Natural killer cell (primary cell): ENCODE data around the gene VILL. TPM values are rescaled to one million over a fixed set of nuclear protein-coding genes. Genes with fewer than 3 reads are reported as not detected.
"Not testable (repeated sequence)": the region's sequence is repeated elsewhere in the genome, so short reads cannot be mapped to it uniquely, and the experiment has no call there.

ENCODE experiments used
- ATAC-seq, 3 donors: fragments of 150-1000 bp in 2 of 3; fragments of 200-7000 bp in 1 of 3; cut with Tn5 transposase; 1 replicate in 1 of 3; 2 replicates in 2 of 3; pipeline ENCODE4 v1.10.0; 2021; ENCODE audit warnings: mild to moderate bottlenecking in 2 of 3, moderate library complexity in 2 of 3
- DNase-seq, 2 donors: peaks; one replicate each; pipeline versions ENCODE4 v3.0.0 to v3.0.0-alpha.2; 2013 to 2021; ENCODE audit warnings: mixed read lengths in 1 of 2
- H3K27ac ChIP-seq: one replicate; pipeline ENCODE4 v1.5.1; 2013; ENCODE audit warnings: mild to moderate bottlenecking, low read length
- H3K27me3 ChIP-seq: one replicate; pipeline ENCODE4 v1.6.1; 2013; ENCODE audit warnings: low read length; ENCODE audit not compliant: control insufficient read depth, insufficient read depth
- H3K36me3 ChIP-seq: one replicate; pipeline ENCODE4 v1.6.1; 2013; ENCODE audit warnings: low read length; ENCODE audit not compliant: control insufficient read depth, insufficient read depth
- H3K4me1 ChIP-seq: one replicate; pipeline ENCODE4 v1.6.1; 2013; ENCODE audit warnings: low read length; ENCODE audit not compliant: control insufficient read depth, insufficient read depth
- H3K4me3 ChIP-seq: one replicate; pipeline ENCODE4 v1.5.1; 2013; ENCODE audit warnings: low read length
- H3K9me3 ChIP-seq: one replicate; pipeline ENCODE4 v1.6.1; 2013; ENCODE audit warnings: low read length; ENCODE audit not compliant: control insufficient read depth, insufficient read depth
- H3K27ac Mint-ChIP-seq, 2 donors: one replicate each; pipeline ENCODE4 v1.8.0; 2022; ENCODE audit warnings: mild to moderate bottlenecking in 2 of 2, mixed read lengths in 2 of 2, moderate library complexity in 1 of 2
- H3K27me3 Mint-ChIP-seq, 2 donors: one replicate each; pipeline ENCODE4 v1.8.0; 2022; ENCODE audit warnings: low read depth in 2 of 2, mixed read lengths in 2 of 2
- H3K36me3 Mint-ChIP-seq: one replicate; pipeline ENCODE4 v1.8.0; 2022; ENCODE audit warnings: mixed read lengths
- H3K4me1 Mint-ChIP-seq, 2 donors: one replicate each; pipeline ENCODE4 v1.8.0; 2022; ENCODE audit warnings: mixed read lengths in 2 of 2
- H3K4me3 Mint-ChIP-seq: one replicate; pipeline ENCODE4 v1.8.0; 2022; ENCODE audit warnings: mild to moderate bottlenecking, moderate library complexity, mixed read lengths
- H3K9me3 Mint-ChIP-seq, 2 donors: one replicate each; pipeline ENCODE4 v1.8.0; 2022; ENCODE audit warnings: mixed read lengths in 2 of 2
- CTCF ChIP-seq: fragments of 200-600 bp; IDR thresholded peaks from one replicate; pipeline ENCODE4 v1.8.0; 2022; ENCODE audit warnings: antibody characterized with exemption
- WGBS: methylation state at CpG from one replicate; pipeline ENCODE4 v1.1.7; 2013; ENCODE audit warnings: missing lambda C conversion rate; ENCODE audit not compliant: insufficient coverage; 5-methylcytosine and 5-hydroxymethylcytosine counted together
- intact Hi-C: fragments of 100-400 bp; cut with micrococcal nuclease; formaldehyde crosslinking; loops from one replicate; pipeline ENCODE4 v1.14.2; 2022
- total RNA-seq, 4 donors: library from RNA; stranded (reverse); fragments of 120-200 nt in 1 of 4; gene quantifications; one replicate each; pipeline versions ENCODE4 v1.2.3 to v1.2.4, GENCODE V29; 2013 to 2022

VILL gene
- total RNA-seq, 3 donors from 2014 or later (not counting 1 experiment from before 2014, with no cell fraction given), result 25.6 to 27.8 (median 26.9) TPM

GRCh38 chr3:37969596-37970100 lies 20.9 kb upstream of the VILL start:
- WGBS, result 75% methylated on average over 7 of the region's 7 CpGs
- no peaks in the 10 kb centered on the region for H3K27me3 ChIP-seq
- peaks cover 2% of the 10 kb centered on the region for H3K4me1 ChIP-seq
- no peaks in the 10 kb centered on the region for H3K9me3 ChIP-seq
- ATAC-seq, result no peak
- H3K4me3 ChIP-seq, result no peak overlapping the region
- Mint-ChIP-seq H3K4me1 (peaks cover 0 to 3% of the 10 kb centered on the region in 2 donors), H3K36me3 (no peaks in the 10 kb centered on the region), H3K27ac (peak overlapping the region in 1 of 2 donors; percentile 1), H3K27me3 (peaks cover 5 to 9% of the 10 kb centered on the region in 2 donors), H3K9me3 (no peaks in the 10 kb centered on the region), H3K4me3 (no peak overlapping the region)
- intact Hi-C loops, result no loop called here
- TF ChIP-seq CTCF, result no peak
- no peak overlapping the region for H3K27ac ChIP-seq
- no peak for DNase-seq
- H3K36me3 ChIP-seq, result no peaks in the 10 kb centered on the region

GRCh38 chr3:37970802-37971201 lies 19.8 kb upstream of the VILL start:
- H3K27me3 Mint-ChIP-seq, result peaks cover 0 to 5% of the 10 kb centered on the region in 2 donors
- no peaks in the 10 kb centered on the region for H3K36me3 Mint-ChIP-seq
- WGBS, result 89% methylated on average over 5 of the region's 5 CpGs
- intact Hi-C loops, result no loop called here
- DNase-seq, result no peak
- H3K9me3 ChIP-seq, result no peaks in the 10 kb centered on the region
- TF ChIP-seq CTCF, result no peak
- no peak overlapping the region for H3K27ac ChIP-seq
- no peaks in the 10 kb centered on the region for H3K27me3 ChIP-seq
- H3K9me3 Mint-ChIP-seq, result no peaks in the 10 kb centered on the region
- H3K4me1 ChIP-seq, result peaks cover 5% of the 10 kb centered on the region
- no peaks in the 10 kb centered on the region for H3K36me3 ChIP-seq
- ATAC-seq, result no peak
- no peak overlapping the region for H3K4me3 Mint-ChIP-seq
- peaks cover 0 to 6% of the 10 kb centered on the region in 2 donors for H3K4me1 Mint-ChIP-seq
- no peak overlapping the region for H3K4me3 ChIP-seq
- no peak overlapping the region for H3K27ac Mint-ChIP-seq

- DNase-seq, result no peak
- Histone ChIP-seq H3K4me3 (no peak overlapping the region), H3K36me3 (no peaks in the 10 kb centered on the region), H3K27me3 (no peaks in the 10 kb centered on the region), H3K9me3 (no peaks in the 10 kb centered on the region), H3K4me1 (peaks cover 5% of the 10 kb centered on the region), H3K27ac (no peak overlapping the region)
- no peak for ATAC-seq
- Mint-ChIP-seq H3K27ac (no peak overlapping the region), H3K9me3 (no peaks in the 10 kb centered on the region), H3K4me3 (no peak overlapping the region), H3K36me3 (no peaks in the 10 kb centered on the region), H3K4me1 (peaks cover 0 to 6% of the 10 kb centered on the region in 2 donors), H3K27me3 (peaks cover 0 to 5% of the 10 kb centered on the region in 2 donors)
- intact Hi-C loops, result no loop called here
- TF ChIP-seq CTCF, result no peak
These were observed 19.1 kb upstream of the VILL start for GRCh38 chr3:37971467-37971866.

- WGBS, result 95% methylated on average over 8 of the region's 8 CpGs
- not testable (repeated sequence) for H3K27me3 ChIP-seq
These were observed 18.5 kb upstream of the VILL start for GRCh38 chr3:37972056-37972455.

More at GRCh38 chr3:37972056-37972455, 18.5 kb upstream of the VILL start:
- intact Hi-C loops, H3K27me3 Mint-ChIP-seq, DNase-seq, H3K9me3 ChIP-seq, H3K4me1 ChIP-seq, H3K36me3 ChIP-seq, H3K4me3 ChIP-seq, H3K36me3 Mint-ChIP-seq, H3K4me1 Mint-ChIP-seq, H3K4me3 Mint-ChIP-seq, H3K27ac Mint-ChIP-seq, H3K9me3 Mint-ChIP-seq, ATAC-seq, H3K27ac ChIP-seq: not testable (repeated sequence)
